RPMI7951 (cell line): Measurements from ENCODE around the gene NFAT5. TPM values are rescaled to one million over a fixed set of nuclear protein-coding genes. Genes with fewer than 3 reads are reported as not detected.
A peak's percentile ranks its signal among the peaks of the same experiment; 100 is the strongest.

ENCODE experiments used
- DNase-seq: peaks from one replicate; pipeline ENCODE4 v3.0.0-alpha.2; 2012; ENCODE audit warnings: low read depth
- total RNA-seq: library from RNA; depleted of rRNA; stranded (reverse); fragments of >200 nt; shearing (Covaris generic); gene quantifications from 2 replicates; pipeline ENCODE4 v1.2.3, GENCODE V29; 2014

NFAT5 gene
- total RNA-seq, 1 experiment from 2014 or later, result 11.9 TPM

- no peak for DNase-seq
These were observed 28.0 kb downstream of the NFAT5 start for GRCh38 chr16:69593751-69594255.

- DNase-seq, result peak; percentile 44
These were observed 29.6 kb downstream of the NFAT5 start for GRCh38 chr16:69595127-69596036.

- no peak for DNase-seq
These were observed 31.0 kb downstream of the NFAT5 start for GRCh38 chr16:69596801-69597200.

GRCh38 chr16:69598045-69598444, 32.3 kb downstream of the NFAT5 start:
- no peak for DNase-seq

GRCh38 chr16:69599731-69600130, 34.0 kb downstream of the NFAT5 start:
- DNase-seq, result no peak

GRCh38 chr16:69600202-69600601, 34.4 kb downstream of the NFAT5 start:
- no peak for DNase-seq

GRCh38 chr16:69601250-69601649, 35.5 kb downstream of the NFAT5 start:
- DNase-seq, result no peak

- no peak for DNase-seq
These were observed 41.2 kb downstream of the NFAT5 start for GRCh38 chr16:69606985-69607384.

- no peak for DNase-seq
These were observed 41.9 kb downstream of the NFAT5 start for GRCh38 chr16:69607674-69608073.

GRCh38 chr16:69610356-69610755, 44.6 kb downstream of the NFAT5 start:
- DNase-seq, result no peak

GRCh38 chr16:69611103-69611640, 45.4 kb downstream of the NFAT5 start:
- DNase-seq, result no peak

- DNase-seq, result no peak
These were observed 47.8 kb downstream of the NFAT5 start for GRCh38 chr16:69613378-69614154.

- DNase-seq, result no peak
These were observed 49.8 kb downstream of the NFAT5 start for GRCh38 chr16:69615528-69615927.

GRCh38 chr16:69616082-69616481, 50.3 kb downstream of the NFAT5 start:
- no peak for DNase-seq

GRCh38 chr16:69618307-69618706, 52.5 kb downstream of the NFAT5 start:
- DNase-seq, result no peak

GRCh38 chr16:69618721-69619120, 53.0 kb downstream of the NFAT5 start:
- DNase-seq, result no peak

- no peak for DNase-seq
These were observed 53.7 kb downstream of the NFAT5 start for GRCh38 chr16:69619514-69619913.

GRCh38 chr16:69620573-69620972, 54.8 kb downstream of the NFAT5 start:
- DNase-seq, result no peak

GRCh38 chr16:69621225-69621624, 55.5 kb downstream of the NFAT5 start:
- no peak for DNase-seq

- DNase-seq, result peak; percentile 44
These were observed 60.5 kb downstream of the NFAT5 start for GRCh38 chr16:69626256-69626655.

GRCh38 chr16:69632828-69633227, 67.1 kb downstream of the NFAT5 start:
- no peak for DNase-seq

- DNase-seq, result no peak
These were observed 67.6 kb downstream of the NFAT5 start for GRCh38 chr16:69633375-69633774.
